Omental fat pad (tissue), 4 donors: ENCODE data around the gene TFF2. TPM values are rescaled to one million over a fixed set of nuclear protein-coding genes. Genes with fewer than 3 reads are reported as not detected.

ENCODE experiments used
- ATAC-seq: fragments of 150-250 bp; one replicate; pipeline ENCODE4 v1.9.1; 2016; ENCODE audit warnings: mild to moderate bottlenecking, moderate library complexity; ENCODE audit not compliant: low FRiP score
- DNase-seq: peaks from one replicate; pipeline ENCODE4 v3.0.0-alpha.2; 2019; ENCODE audit warnings: low spot score
- total RNA-seq, 4 donors: library from RNA; depleted of rRNA; stranded (reverse); fragments of >200 nt; gene quantifications; one replicate each; pipeline ENCODE4 v1.1.0, GENCODE V29; 2016
- TF ChIP-seq, protein P1 (sequence below), 3 donors: fragments of 450-650 bp; IDR thresholded peaks; one replicate each; pipeline ENCODE4 v1.5.1; 2016 to 2017; ENCODE audit warnings: antibody characterized with exemption in 3 of 3, mild to moderate bottlenecking in 3 of 3, moderate library complexity in 2 of 3

The TFF2 gene
- total RNA-seq, 4 donors from 2014 or later = not detected

DNA sequence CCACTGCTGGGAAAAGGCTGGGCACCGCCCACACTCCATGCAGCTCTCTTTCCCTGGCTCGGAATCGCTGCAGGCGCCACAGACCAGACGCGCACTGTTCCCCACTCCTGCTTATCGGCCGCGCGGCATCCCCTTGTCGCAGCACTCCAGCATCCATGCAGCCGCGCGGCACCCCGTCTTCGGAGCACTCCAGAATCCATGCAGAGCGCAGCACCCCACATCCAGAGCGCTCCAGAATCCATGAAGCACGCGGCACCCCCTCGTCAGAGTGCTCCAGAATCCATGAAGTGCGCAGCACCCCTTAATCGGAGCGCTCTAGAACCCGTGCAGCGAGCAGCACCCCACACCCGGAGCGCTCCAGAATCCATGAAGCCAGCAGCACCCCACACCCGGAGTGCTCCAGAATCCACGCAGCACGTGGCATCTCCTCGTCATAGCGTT lies 45.1 kb downstream of the TFF2 start:
- TF ChIP-seq, protein P1, sequence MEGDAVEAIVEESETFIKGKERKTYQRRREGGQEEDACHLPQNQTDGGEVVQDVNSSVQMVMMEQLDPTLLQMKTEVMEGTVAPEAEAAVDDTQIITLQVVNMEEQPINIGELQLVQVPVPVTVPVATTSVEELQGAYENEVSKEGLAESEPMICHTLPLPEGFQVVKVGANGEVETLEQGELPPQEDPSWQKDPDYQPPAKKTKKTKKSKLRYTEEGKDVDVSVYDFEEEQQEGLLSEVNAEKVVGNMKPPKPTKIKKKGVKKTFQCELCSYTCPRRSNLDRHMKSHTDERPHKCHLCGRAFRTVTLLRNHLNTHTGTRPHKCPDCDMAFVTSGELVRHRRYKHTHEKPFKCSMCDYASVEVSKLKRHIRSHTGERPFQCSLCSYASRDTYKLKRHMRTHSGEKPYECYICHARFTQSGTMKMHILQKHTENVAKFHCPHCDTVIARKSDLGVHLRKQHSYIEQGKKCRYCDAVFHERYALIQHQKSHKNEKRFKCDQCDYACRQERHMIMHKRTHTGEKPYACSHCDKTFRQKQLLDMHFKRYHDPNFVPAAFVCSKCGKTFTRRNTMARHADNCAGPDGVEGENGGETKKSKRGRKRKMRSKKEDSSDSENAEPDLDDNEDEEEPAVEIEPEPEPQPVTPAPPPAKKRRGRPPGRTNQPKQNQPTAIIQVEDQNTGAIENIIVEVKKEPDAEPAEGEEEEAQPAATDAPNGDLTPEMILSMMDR (IDR thresholded peaks at IDR 0.05) = no peak

DNA sequence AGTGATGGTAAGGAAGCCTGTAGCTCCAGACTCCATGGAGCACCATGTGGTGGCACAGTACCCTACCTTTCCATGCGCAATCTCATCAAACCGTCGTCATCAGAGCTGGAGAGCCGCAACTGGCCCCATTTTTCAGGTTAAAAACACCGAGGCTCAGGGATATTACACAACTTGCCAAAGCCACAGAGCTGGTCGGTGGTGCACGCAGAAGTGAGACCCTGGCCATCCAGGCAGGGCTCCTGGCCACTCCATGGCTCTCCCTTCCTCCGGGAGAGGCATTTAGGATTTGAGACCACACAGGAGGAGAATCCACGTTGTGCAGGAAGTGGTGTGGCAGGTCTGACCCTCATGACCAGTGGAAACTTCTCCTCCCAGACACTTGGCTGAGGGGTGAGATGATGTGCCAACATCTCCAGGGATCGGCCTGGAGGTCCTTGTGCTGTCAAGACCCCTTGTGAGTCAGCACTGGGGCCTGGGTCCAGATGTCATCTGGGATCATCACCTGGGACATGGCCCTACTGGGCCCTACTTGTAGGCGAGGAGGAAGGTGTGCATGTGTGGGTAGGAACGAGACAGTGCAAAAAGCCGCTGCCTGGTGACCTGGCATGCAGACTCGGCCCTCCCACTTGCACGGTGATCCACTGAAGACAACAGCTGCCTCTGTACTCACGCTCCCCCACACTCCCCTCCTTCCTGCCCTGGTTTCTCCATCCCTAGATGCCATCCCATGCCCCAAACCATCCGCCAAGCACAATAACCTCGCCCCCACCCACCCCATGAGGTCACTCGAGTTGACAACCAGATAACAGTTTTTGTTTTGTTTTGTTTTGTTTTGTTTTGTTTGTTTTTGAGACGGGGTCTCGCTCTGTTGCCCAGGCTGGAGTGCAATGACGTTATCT lies 46.0 kb downstream of the TFF2 start:
- TF ChIP-seq, protein P1 (IDR thresholded peaks at IDR 0.05) = no peak
- DNase-seq = no peak
- no peak for ATAC-seq

More for the DNA sequence above, 45.1 kb downstream of the TFF2 start:
- no peak for ATAC-seq
- DNase-seq = no peak

DNA sequence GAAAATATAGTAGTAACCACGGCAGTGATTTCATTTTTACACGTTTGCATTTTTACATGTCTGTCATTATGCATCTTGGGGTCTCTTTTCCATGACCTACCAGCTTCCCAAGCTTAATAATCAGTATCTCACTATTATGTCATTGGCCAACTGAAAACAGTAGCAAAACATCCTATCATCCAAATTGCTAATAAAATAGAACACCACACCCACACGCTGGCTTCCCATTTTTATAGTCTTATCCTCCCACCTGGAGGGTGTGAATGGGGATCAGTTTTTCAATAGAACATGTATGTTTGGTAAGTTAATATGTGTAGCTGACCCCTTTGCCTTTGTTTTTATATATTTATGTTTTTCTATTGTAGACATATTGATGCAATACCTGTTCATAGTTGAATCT lies 47.4 kb downstream of the TFF2 start:
- DNase-seq (no peak), ATAC-seq (no peak)
- TF ChIP-seq, protein P1 (IDR thresholded peaks at IDR 0.05) = no peak

DNA sequence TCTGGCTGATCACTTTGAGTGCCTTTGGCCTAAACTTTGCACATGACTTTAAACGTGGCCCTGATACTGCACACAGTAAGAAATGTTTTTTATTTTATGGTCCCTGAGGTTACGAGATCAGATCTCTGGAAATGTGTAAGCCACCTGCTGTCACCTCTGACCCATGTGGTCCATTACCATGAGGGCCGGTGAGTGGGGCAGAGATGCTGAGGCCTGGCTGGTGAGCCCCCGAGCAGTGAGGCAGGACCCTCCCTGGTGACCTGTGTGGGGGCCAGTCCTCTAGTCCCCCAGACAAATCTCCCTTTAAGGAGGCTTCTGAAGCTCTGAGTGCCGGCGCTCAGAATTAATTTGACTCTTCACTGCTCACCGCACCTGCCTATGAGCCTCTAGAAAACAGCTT lies 48.0 kb downstream of the TFF2 start:
- TF ChIP-seq, protein P1 (IDR thresholded peaks at IDR 0.05) = no peak
- ATAC-seq = no peak
- no peak for DNase-seq

DNA sequence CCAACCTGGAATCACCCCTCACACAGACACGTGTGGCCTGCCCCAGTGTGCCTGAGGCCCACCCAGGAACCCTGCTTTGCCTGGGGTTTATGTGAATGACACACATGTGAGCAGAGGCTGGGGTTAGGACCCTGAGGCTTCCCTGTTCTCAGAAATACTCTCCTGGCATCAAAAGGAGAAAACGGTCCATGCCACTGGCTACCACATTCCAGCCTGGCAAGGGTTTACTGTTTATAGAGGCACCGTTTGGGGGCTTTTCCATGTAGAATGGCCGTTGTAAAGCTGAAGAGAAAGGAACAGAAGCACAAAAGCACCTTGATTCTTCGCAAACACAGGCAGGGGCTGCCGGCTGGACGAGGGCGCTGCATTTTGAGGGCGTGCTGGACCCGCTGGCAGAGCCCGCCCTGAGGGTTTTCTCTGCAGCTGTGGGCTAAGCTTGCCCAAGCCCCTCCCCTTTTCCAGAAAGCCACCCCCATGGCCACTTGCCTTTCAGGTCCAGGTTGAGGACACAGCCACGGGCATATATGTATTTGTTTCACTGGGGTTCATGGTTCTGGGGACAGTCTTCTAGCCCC lies 48.6 kb downstream of the TFF2 start:
- DNase-seq = no peak
- ATAC-seq = no peak
- TF ChIP-seq, protein P1 (IDR thresholded peaks at IDR 0.05) = no peak

DNA sequence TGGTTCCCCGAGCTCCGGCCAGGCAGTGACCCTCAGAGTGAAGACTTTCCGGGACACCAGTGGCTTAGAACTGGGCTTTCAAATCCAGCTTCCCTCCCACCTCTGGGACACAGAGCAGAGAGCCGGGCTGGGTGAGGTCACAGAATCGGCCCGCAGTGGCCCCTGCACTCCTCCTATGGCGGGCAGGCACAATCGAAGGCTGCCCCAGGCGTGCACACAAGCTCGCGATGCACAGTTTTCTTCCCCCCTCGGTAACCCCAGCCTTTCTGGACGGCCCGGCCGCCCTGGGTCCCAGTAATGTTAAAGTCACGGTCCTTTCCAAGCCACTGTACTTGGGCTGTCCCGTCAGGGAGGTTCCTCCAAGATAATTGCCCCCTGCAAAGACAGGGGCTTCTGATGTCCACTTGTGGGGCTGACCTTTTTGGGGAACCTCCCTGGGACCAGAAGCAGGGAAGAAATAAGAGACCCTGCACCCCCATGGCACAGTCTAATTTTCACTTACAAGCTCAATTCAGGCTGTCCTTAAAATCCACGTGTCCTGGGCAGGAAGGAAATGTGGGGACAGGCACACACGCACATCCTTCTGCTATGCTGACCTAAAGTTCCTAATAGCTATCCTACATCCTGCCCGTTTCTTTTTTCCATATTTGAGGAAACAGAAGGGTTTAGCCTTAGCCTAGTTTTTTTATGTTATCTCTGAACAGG lies 49.3 kb downstream of the TFF2 start:
- no peak for DNase-seq

More for the DNA sequence above, 49.3 kb downstream of the TFF2 start:
- peak; percentile 41 for ATAC-seq
- TF ChIP-seq, protein P1 (IDR thresholded peaks at IDR 0.05) = no peak
